K562 (cell line): ENCODE results near the gene PAQR8. TPM values are rescaled to one million over a fixed set of nuclear protein-coding genes. Genes with fewer than 3 reads are reported as not detected.

Source experiments
- ATAC-seq: fragments of 200-7000 bp; cut with Tn5 transposase; 3 replicates; pipeline ENCODE4 v1.9.1; 2020; ENCODE audit warnings: moderate library complexity
- BruUV-seq: library from RNA; stranded (reverse); fragments of 400-500 nt; replicated peaks from 2 replicates; lab custom pipeline; 2021; lab: Mats Ljungman, UMichigan
- CTCF ChIA-PET: fragments of 300-600 bp; formaldehyde crosslinking; extraction: SDS; loops from one replicate; lab custom pipeline; 2021; ENCODE audit warnings: low intra/inter-chr PET ratio; lab: Yijun Ruan, JAX
- POLR2A ChIA-PET: fragments of 300-600, 350-650 bp; sonication (Branson Sonifier 250); formaldehyde crosslinking; extraction: SDS; loops from one replicate; lab custom pipeline; 2021; ENCODE audit warnings: antibody characterized with exemption, inconsistent platforms; lab: Yijun Ruan, JAX
- DNase-seq, 4 experiments: peaks; one replicate each; pipeline versions ENCODE4 v3.0.0 to v3.0.0-alpha.2; 2011 to 2018; ENCODE audit warnings: low spot score in 3 of 4, mixed read lengths in 3 of 4; ENCODE audit errors: extremely low read depth in 1 of 4
- FAIRE-seq: peaks from 2 replicates; lab custom pipeline; 2011; peaks lifted over from hg19 to GRCh38; lab: Jason Lieb, UNC
- H2AFZ ChIP-seq: 2 replicates; pipeline ENCODE4 v1.6.0; 2011; ENCODE audit warnings: low read depth, low read length, control low read depth, inconsistent platforms
- H3K27ac ChIP-seq: fragments of 200-600 bp; 3 replicates; pipeline ENCODE4 v1.8.0; 2011; ENCODE audit warnings: low read depth, mild to moderate bottlenecking, control low read depth, inconsistent platforms, low read length, moderate library complexity, mixed read lengths; ENCODE audit errors: extremely low read depth
- H3K27me3 ChIP-seq, 2 experiments: fragments of 300-600 bp in 1 of 2; 2 replicates in 1 of 2; 3 replicates in 1 of 2; pipeline versions ENCODE4 v1.6.0 to v1.8.0; 2011; ENCODE audit warnings: inconsistent platforms in 2 of 2, low read length in 2 of 2, mild to moderate bottlenecking in 1 of 2, mixed read lengths in 1 of 2, moderate library complexity in 1 of 2; ENCODE audit not compliant: control insufficient read depth in 2 of 2, insufficient read depth in 2 of 2
- H3K36me3 ChIP-seq: fragments of 300-600 bp; 3 replicates; pipeline ENCODE4 v1.8.0; 2011; ENCODE audit warnings: mild to moderate bottlenecking, low read length, inconsistent platforms; ENCODE audit not compliant: control insufficient read depth, insufficient read depth
- H3K4me1 ChIP-seq, 2 experiments: fragments of 200-600 bp in 1 of 2; replicated peaks in 1 of 2; 2 replicates in 1 of 2; 3 replicates in 1 of 2; pipeline versions ENCODE4 v1.5.1 to v1.8.0; 2011; ENCODE audit warnings: inconsistent platforms in 2 of 2, low read length in 2 of 2, mild to moderate bottlenecking in 1 of 2, mixed read lengths in 1 of 2, moderate library complexity in 1 of 2; ENCODE audit not compliant: control insufficient read depth in 2 of 2, insufficient read depth in 2 of 2
- H3K4me2 ChIP-seq: 2 replicates; pipeline ENCODE4 v1.6.1; 2011; ENCODE audit warnings: low read length, control low read depth, inconsistent platforms, mixed read lengths; ENCODE audit not compliant: insufficient read depth
- H3K4me3 ChIP-seq: fragments of 200-600 bp; sonication (generic), shearing (Covaris generic); 2 replicates; pipeline ENCODE4 v1.5.1; 2016; ENCODE audit warnings: control low read depth, inconsistent platforms
- H3K79me2 ChIP-seq: fragments of 200-600 bp; 3 replicates; pipeline ENCODE4 v1.8.0; 2011; ENCODE audit warnings: low read length, inconsistent platforms; ENCODE audit not compliant: control insufficient read depth, insufficient read depth
- H3K9ac ChIP-seq, 2 experiments: 2 replicates each; pipeline versions ENCODE4 v1.6.0 to v1.6.1; 2011; ENCODE audit warnings: low read depth in 2 of 2, low read length in 2 of 2, control low read depth in 1 of 2, inconsistent platforms in 1 of 2, mild to moderate bottlenecking in 1 of 2, mixed read lengths in 1 of 2; ENCODE audit not compliant: insufficient read depth in 1 of 2
- H3K9me1 ChIP-seq: one replicate; pipeline ENCODE4 v1.6.0; 2011; ENCODE audit warnings: inconsistent platforms, mild to moderate bottlenecking, low read length, moderate library complexity; ENCODE audit not compliant: control insufficient read depth, insufficient read depth
- H3K9me3 ChIP-seq: replicated peaks from 2 replicates; pipeline ENCODE4 v1.5.1; 2011; ENCODE audit warnings: low read depth, low read length, inconsistent platforms; ENCODE audit not compliant: control insufficient read depth, insufficient read depth
- H4K20me1 ChIP-seq: replicated peaks from 2 replicates; pipeline ENCODE4 v1.6.1; 2011; ENCODE audit warnings: low read length, inconsistent platforms, mixed read lengths; ENCODE audit not compliant: control insufficient read depth, insufficient read depth
- ARID1B ChIP-seq: fragments of 450-650 bp; IDR thresholded peaks from 2 replicates; pipeline ENCODE4 v1.6.1; 2016; ENCODE audit warnings: antibody characterized with exemption, mild to moderate bottlenecking, inconsistent platforms
- ATF7 ChIP-seq: fragments of 450-650 bp; IDR thresholded peaks from 2 replicates; pipeline ENCODE4 v1.7.1; 2014; ENCODE audit warnings: mild to moderate bottlenecking, moderate library complexity
- CEBPG ChIP-seq, 3 experiments: fragments of 200-800 bp in 1 of 3; sonication (Bioruptor generic) in 1 of 3; sonication (generic) in 1 of 3; formaldehyde crosslinking in 1 of 3; IDR thresholded peaks in 2 of 3; conservative IDR thresholded peaks in 1 of 3; 2 replicates each; pipeline versions ENCODE4 v1.6.1 to v1.8.0; 2016 to 2022; ENCODE audit warnings: missing compliant biosample characterization in 2 of 3, missing genetic modification characterization in 2 of 3, mild to moderate bottlenecking in 1 of 3, missing genetic modification reagents in 1 of 3
- KDM5B ChIP-seq: fragments of 200-600 bp; sonication (generic); IDR thresholded peaks from 2 replicates; pipeline ENCODE4 v1.6.1; 2012; ENCODE audit warnings: low read depth, mild to moderate bottlenecking, moderate library complexity, low read length, control low read depth, inconsistent platforms; ENCODE audit not compliant: insufficient replicate concordance
- RBM34 ChIP-seq: fragments of 200-400 bp; formaldehyde crosslinking; IDR thresholded peaks from 2 replicates; pipeline ENCODE4 v1.6.1; 2018; ENCODE audit warnings: low read length, borderline replicate concordance; ENCODE audit not compliant: insufficient read depth
- WGBS: fragments of 100-300 bp; shearing (Covaris generic); methylation state at CpG from one replicate; pipeline ENCODE4 v1.1.6; 2016; ENCODE audit warnings: low coverage, mixed read lengths; ENCODE audit not compliant: insufficient coverage; ENCODE audit errors: missing lambda C conversion rate; 5-methylcytosine and 5-hydroxymethylcytosine counted together
- in situ Hi-C: fragments of 300-500 bp; cut with MboI; formaldehyde crosslinking; loops from 4 replicates; pipeline ENCODE4 v1.15.0; 2018; ENCODE audit warnings: inconsistent platforms, mixed read lengths
- intact Hi-C: fragments of 100-400 bp; cut with micrococcal nuclease; formaldehyde crosslinking; loops from 2 replicates; pipeline ENCODE4 v1.14.2; 2022
- polyA plus RNA-seq, 8 experiments: library from polyadenylated mRNA; depleted of rRNA in 4 of 8; stranded (reverse) in 5 of 8; unstranded in 3 of 8; fragments of >200 nt; fragmentation: Nextera tagmentation in 2 of 8; fragmentation: Illumina TruSeq in 1 of 8; extraction: Ambion mirVana in 2 of 8; extraction: Trizol in 1 of 8; gene quantifications; 2 replicates each; pipeline versions ENCODE4 v1.2.1 to v1.2.3, GENCODE V29; 2011 to 2014; ENCODE audit warnings: inconsistent platforms in 1 of 8, missing spikeins in 1 of 8
- total RNA-seq, 7 experiments: library from RNA; depleted of rRNA in 6 of 7; stranded (reverse); fragments of >200 nt in 6 of 7; fragmentation: Illumina TruSeq in 2 of 7; extraction: Trizol in 2 of 7; gene quantifications; 2 replicates each; pipeline versions ENCODE4 v1.2.1 to v1.2.3, GENCODE V29; 2011 to 2021; ENCODE audit warnings: low replicate concordance in 1 of 7
- TF ChIP-seq, protein P1 (sequence below), 2 experiments: fragments of 450-650 bp in 1 of 2; sonication (generic) in 1 of 2; formaldehyde crosslinking in 1 of 2; IDR thresholded peaks in 1 of 2; conservative IDR thresholded peaks in 1 of 2; 2 replicates each; pipeline versions ENCODE4 v1.6.1 to v1.8.1; 2016 to 2023; ENCODE audit warnings: mild to moderate bottlenecking in 2 of 2, moderate library complexity in 2 of 2, inconsistent platforms in 1 of 2, missing genetic modification reagents in 1 of 2

PAQR8 gene
- total and polyA plus RNA-seq, 9 of the 15 experiments (the other 6 are each of a cell fraction or from before 2014, with no cell fraction given): 1.4 to 10.2 (median 3.5) TPM

DNA sequence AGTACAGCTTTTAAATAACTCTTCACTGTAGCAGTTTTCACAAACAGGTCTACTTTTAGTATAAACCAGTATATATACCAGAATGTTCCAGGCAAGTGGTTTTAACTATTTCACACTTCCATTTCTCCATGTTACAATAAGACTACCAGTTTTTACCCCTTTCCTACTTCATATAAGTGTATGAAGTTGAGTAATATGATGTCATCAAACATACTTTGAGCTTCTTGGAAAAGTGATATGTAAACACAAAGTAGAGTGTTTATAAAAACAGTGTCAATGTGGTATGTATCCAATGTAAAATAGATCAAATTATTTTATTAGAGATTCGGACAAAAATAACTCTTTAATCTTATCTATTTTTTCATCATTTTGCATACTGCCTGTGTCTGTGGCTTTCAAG lies 2.5 kb upstream of the PAQR8 start:
- Histone ChIP-seq H3K9me3 (no peaks in the 10 kb centered on the region), H2AFZ (peak overlapping the region; percentile 94), H3K4me1 (peaks cover 24 to 43% of the 10 kb centered on the region in 2 experiments), H3K4me3 (no peak overlapping the region), H3K9me1 (no peaks in the 10 kb centered on the region), H3K4me2 (0 out of 2 replicates have a peak overlapping the region, but pooled peaks have one; percentile 85), H3K36me3 (no peaks in the 10 kb centered on the region), H3K79me2 (peaks cover 28% of the 10 kb centered on the region), H3K27me3 (no peaks in the 10 kb centered on the region), H3K27ac (peak overlapping the region; percentile 78; the same call in 2 of the 3 replicates), H4K20me1 (no peaks in the 10 kb centered on the region), H3K9ac (peak overlapping the region in 1 of 2 experiments; percentile 13; a peak in 1 of 4 replicates)
- intact Hi-C loops (no loop called here), in situ Hi-C loops (no loop called here)
- TF ChIP-seq RBM34: no peak
- TF ChIP-seq, protein P1, sequence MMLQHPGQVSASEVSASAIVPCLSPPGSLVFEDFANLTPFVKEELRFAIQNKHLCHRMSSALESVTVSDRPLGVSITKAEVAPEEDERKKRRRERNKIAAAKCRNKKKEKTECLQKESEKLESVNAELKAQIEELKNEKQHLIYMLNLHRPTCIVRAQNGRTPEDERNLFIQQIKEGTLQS (IDR thresholded peaks at IDR 0.05): peak; percentile 85
- TF ChIP-seq, protein P1 (CRISPR knock-in tag; conservative IDR thresholded peaks at IDR 0.05): no peak
- peak; percentile 75 for TF ChIP-seq ATF7
- no peak for TF ChIP-seq CEBPG (CRISPR knock-in tag; IDR thresholded peaks at IDR 0.05)
- TF ChIP-seq CEBPG (tag; conservative IDR thresholded peaks at IDR 0.05 in 1 of 2, IDR thresholded peaks at IDR 0.05 in 1 of 2): peak in 1 of 2 experiments; percentile 28; a peak in 1 of 4 replicates
- TF ChIP-seq ARID1B: 0 out of 2 replicates have a peak, but pooled peaks have one; percentile 16
- TF ChIP-seq KDM5B: no peak
- ChIA-PET POLR2A (interaction anchor here (0.8 kb wide), 1 partner anchor 31 kb away, joined by 3 read pairs; no protein-coding TSS in a partner anchor), CTCF (no interaction called here)
- WGBS: 6% methylated on average over 1 of the region's 1 CpG
- ATAC-seq (no peak), FAIRE-seq (no peak), DNase-seq (no peak)
- BruUV-seq: no TSS peak
